Measurements from ENCODE around the gene FBXO24.

DNA sequence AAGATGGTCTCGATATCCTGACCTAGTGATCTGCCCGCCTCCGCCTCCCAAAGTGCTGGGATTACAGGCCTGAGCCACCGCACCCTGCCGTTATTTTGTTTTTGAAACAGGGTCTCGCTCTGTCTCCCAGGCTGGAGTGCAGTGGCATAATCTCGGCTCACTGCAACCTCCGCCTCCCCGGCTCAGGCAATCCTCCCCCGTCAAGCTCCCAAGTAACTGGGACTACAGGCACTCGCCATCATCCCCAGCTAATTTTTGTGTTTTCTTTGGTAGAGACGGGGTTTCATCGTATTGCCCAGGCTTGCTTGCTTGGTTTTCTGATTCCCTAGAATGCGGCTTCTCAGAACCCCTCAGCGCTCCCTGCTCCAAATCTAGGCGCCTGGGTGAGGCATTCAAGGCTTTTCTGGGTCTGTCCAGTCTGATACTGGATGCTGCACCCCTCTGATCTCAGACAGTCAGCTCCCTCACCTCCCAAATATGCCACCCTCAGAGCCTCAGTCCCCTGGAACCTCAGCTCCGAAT is 53.9 kb downstream of the FBXO24 start:
- TF ChIP-seq, protein P1, sequence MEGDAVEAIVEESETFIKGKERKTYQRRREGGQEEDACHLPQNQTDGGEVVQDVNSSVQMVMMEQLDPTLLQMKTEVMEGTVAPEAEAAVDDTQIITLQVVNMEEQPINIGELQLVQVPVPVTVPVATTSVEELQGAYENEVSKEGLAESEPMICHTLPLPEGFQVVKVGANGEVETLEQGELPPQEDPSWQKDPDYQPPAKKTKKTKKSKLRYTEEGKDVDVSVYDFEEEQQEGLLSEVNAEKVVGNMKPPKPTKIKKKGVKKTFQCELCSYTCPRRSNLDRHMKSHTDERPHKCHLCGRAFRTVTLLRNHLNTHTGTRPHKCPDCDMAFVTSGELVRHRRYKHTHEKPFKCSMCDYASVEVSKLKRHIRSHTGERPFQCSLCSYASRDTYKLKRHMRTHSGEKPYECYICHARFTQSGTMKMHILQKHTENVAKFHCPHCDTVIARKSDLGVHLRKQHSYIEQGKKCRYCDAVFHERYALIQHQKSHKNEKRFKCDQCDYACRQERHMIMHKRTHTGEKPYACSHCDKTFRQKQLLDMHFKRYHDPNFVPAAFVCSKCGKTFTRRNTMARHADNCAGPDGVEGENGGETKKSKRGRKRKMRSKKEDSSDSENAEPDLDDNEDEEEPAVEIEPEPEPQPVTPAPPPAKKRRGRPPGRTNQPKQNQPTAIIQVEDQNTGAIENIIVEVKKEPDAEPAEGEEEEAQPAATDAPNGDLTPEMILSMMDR (IDR thresholded peaks at IDR 0.05; ENCODE audit: insufficient read depth, low read depth, low read length) = no peak
- TF ChIP-seq EZH2 (IDR thresholded peaks at IDR 0.05; ENCODE audit: insufficient read depth, low read length) = no peak
